HEK293 (cell line): ENCODE measurements around the gene CRTAC1.

Source experiments
- EGR2 ChIP-seq: fragments of 450-650 bp; formaldehyde crosslinking; IDR thresholded peaks from 2 replicates; pipeline ENCODE4 v1.5.1; 2016; ENCODE audit warnings: low read depth, missing biosample characterization, missing genetic modification characterization
- HOXA7 ChIP-seq: sonication (generic); formaldehyde crosslinking; IDR thresholded peaks from 2 replicates; pipeline ENCODE4 v1.8.1; 2022; ENCODE audit warnings: missing genetic modification reagents, borderline replicate concordance
- MEIS1 ChIP-seq: sonication (generic); formaldehyde crosslinking; IDR thresholded peaks from 2 replicates; pipeline ENCODE4 v1.8.1; 2022; ENCODE audit warnings: missing genetic modification reagents, mild to moderate bottlenecking, borderline replicate concordance
- RBAK ChIP-seq: fragments of 450-650 bp; formaldehyde crosslinking; IDR thresholded peaks from 2 replicates; pipeline ENCODE4 v1.5.1; 2016; ENCODE audit warnings: missing biosample characterization, missing genetic modification characterization
- SP7 ChIP-seq: fragments of 450-650 bp; formaldehyde crosslinking; IDR thresholded peaks from 2 replicates; pipeline ENCODE4 v1.5.1; 2016; ENCODE audit warnings: missing biosample characterization, missing genetic modification characterization
- ZBTB8A ChIP-seq: fragments of 450-650 bp; formaldehyde crosslinking; IDR thresholded peaks from 2 replicates; pipeline ENCODE4 v1.5.1; 2016; ENCODE audit warnings: missing biosample characterization, missing genetic modification characterization
- ZNF24 ChIP-seq: fragments of 450-650 bp; formaldehyde crosslinking; IDR thresholded peaks from 2 replicates; pipeline ENCODE4 v1.5.1; 2016; ENCODE audit warnings: missing biosample characterization, missing genetic modification characterization
- ZNF843 ChIP-seq: fragments of 450-650 bp; formaldehyde crosslinking; IDR thresholded peaks from 2 replicates; pipeline ENCODE4 v1.5.1; 2016; ENCODE audit warnings: missing biosample characterization, missing genetic modification characterization
- TF ChIP-seq, protein P1 (sequence below): fragments of 450-650 bp; formaldehyde crosslinking; IDR thresholded peaks from 2 replicates; pipeline ENCODE4 v1.5.1; 2016; ENCODE audit warnings: missing biosample characterization, missing genetic modification characterization
- TF ChIP-seq, protein P2 (sequence below): fragments of 450-650 bp; formaldehyde crosslinking; IDR thresholded peaks from 2 replicates; pipeline ENCODE4 v1.5.1; 2016; ENCODE audit warnings: missing biosample characterization, missing genetic modification characterization
- TF ChIP-seq, protein P3 (sequence below): fragments of 450-650 bp; formaldehyde crosslinking; IDR thresholded peaks from 2 replicates; pipeline ENCODE4 v1.5.1; 2017; ENCODE audit warnings: missing biosample characterization, missing genetic modification characterization
- TF ChIP-seq, protein P4 (sequence below): fragments of 450-650 bp; formaldehyde crosslinking; IDR thresholded peaks from 2 replicates; pipeline ENCODE4 v1.5.1; 2016; ENCODE audit warnings: missing biosample characterization, missing genetic modification characterization, low read depth
- TF ChIP-seq, protein P5 (sequence below): fragments of 450-650 bp; formaldehyde crosslinking; IDR thresholded peaks from 2 replicates; pipeline ENCODE4 v1.5.1; 2016; ENCODE audit warnings: missing biosample characterization, missing genetic modification characterization

DNA sequence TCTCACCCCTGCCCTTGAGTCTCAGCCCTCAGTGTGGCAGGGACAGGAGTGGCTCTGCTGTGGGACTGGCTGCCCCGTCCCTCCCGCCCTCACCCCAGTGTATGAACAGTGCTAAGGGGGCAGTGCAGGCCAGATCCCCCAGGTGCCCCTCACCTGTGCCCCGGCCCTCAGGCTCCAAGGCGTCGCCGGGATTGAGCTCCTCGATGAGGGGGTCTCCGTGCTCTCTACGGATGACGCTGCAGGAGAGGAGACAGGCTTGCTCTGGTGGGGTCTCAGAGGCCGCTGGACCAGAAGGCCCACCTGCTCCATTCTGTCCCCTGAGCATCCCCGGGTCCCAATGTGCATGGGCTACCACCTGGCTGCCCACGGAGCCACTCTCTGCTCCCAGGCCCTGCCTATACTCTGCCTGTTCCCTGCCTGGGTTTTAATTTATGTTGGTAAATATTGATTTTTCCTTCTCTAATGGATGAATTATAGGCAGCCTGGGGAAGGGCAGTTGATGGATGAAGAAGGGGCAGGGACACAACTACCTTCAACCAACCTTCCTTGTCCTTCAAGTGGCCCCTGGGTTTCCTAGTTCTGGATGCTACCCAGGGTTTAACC is 133.6 kb downstream of the CRTAC1 start:
- TF ChIP-seq ZNF24 (tag by site-specific recombination) (no peak), HOXA7 (no peak), EGR2 (no peak), SP7 (tag by site-specific recombination) (no peak), ZNF843 (no peak), MEIS1 (CRISPR knock-in tag) (no peak), RBAK (tag by site-specific recombination) (no peak), ZBTB8A (tag by site-specific recombination) (no peak)
- TF ChIP-seq, protein P1, sequence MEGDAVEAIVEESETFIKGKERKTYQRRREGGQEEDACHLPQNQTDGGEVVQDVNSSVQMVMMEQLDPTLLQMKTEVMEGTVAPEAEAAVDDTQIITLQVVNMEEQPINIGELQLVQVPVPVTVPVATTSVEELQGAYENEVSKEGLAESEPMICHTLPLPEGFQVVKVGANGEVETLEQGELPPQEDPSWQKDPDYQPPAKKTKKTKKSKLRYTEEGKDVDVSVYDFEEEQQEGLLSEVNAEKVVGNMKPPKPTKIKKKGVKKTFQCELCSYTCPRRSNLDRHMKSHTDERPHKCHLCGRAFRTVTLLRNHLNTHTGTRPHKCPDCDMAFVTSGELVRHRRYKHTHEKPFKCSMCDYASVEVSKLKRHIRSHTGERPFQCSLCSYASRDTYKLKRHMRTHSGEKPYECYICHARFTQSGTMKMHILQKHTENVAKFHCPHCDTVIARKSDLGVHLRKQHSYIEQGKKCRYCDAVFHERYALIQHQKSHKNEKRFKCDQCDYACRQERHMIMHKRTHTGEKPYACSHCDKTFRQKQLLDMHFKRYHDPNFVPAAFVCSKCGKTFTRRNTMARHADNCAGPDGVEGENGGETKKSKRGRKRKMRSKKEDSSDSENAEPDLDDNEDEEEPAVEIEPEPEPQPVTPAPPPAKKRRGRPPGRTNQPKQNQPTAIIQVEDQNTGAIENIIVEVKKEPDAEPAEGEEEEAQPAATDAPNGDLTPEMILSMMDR: no peak
- TF ChIP-seq, protein P2, sequence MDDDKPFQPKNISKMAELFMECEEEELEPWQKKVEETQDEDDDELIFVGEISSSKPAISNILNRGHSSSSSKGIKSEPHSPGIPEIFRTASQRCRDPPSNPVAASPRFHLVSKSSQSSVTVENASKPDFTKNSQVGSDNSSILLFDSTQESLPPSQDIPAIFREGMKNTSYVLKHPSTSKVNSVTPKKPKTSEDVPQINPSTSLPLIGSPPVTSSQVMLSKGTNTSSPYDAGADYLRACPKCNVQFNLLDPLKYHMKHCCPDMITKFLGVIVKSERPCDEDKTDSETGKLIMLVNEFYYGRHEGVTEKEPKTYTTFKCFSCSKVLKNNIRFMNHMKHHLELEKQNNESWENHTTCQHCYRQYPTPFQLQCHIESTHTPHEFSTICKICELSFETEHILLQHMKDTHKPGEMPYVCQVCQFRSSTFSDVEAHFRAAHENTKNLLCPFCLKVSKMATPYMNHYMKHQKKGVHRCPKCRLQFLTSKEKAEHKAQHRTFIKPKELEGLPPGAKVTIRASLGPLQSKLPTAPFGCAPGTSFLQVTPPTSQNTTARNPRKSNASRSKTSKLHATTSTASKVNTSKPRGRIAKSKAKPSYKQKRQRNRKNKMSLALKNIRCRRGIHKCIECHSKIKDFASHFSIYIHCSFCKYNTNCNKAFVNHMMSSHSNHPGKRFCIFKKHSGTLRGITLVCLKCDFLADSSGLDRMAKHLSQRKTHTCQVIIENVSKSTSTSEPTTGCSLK: no peak
- TF ChIP-seq, protein P3, sequence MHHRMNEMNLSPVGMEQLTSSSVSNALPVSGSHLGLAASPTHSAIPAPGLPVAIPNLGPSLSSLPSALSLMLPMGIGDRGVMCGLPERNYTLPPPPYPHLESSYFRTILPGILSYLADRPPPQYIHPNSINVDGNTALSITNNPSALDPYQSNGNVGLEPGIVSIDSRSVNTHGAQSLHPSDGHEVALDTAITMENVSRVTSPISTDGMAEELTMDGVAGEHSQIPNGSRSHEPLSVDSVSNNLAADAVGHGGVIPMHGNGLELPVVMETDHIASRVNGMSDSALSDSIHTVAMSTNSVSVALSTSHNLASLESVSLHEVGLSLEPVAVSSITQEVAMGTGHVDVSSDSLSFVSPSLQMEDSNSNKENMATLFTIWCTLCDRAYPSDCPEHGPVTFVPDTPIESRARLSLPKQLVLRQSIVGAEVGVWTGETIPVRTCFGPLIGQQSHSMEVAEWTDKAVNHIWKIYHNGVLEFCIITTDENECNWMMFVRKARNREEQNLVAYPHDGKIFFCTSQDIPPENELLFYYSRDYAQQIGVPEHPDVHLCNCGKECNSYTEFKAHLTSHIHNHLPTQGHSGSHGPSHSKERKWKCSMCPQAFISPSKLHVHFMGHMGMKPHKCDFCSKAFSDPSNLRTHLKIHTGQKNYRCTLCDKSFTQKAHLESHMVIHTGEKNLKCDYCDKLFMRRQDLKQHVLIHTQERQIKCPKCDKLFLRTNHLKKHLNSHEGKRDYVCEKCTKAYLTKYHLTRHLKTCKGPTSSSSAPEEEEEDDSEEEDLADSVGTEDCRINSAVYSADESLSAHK (tag by site-specific recombination): no peak
- TF ChIP-seq, protein P4, sequence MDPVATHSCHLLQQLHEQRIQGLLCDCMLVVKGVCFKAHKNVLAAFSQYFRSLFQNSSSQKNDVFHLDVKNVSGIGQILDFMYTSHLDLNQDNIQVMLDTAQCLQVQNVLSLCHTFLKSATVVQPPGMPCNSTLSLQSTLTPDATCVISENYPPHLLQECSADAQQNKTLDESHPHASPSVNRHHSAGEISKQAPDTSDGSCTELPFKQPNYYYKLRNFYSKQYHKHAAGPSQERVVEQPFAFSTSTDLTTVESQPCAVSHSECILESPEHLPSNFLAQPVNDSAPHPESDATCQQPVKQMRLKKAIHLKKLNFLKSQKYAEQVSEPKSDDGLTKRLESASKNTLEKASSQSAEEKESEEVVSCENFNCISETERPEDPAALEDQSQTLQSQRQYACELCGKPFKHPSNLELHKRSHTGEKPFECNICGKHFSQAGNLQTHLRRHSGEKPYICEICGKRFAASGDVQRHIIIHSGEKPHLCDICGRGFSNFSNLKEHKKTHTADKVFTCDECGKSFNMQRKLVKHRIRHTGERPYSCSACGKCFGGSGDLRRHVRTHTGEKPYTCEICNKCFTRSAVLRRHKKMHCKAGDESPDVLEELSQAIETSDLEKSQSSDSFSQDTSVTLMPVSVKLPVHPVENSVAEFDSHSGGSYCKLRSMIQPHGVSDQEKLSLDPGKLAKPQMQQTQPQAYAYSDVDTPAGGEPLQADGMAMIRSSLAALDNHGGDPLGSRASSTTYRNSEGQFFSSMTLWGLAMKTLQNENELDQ (tag by site-specific recombination): no peak
- TF ChIP-seq, protein P5, sequence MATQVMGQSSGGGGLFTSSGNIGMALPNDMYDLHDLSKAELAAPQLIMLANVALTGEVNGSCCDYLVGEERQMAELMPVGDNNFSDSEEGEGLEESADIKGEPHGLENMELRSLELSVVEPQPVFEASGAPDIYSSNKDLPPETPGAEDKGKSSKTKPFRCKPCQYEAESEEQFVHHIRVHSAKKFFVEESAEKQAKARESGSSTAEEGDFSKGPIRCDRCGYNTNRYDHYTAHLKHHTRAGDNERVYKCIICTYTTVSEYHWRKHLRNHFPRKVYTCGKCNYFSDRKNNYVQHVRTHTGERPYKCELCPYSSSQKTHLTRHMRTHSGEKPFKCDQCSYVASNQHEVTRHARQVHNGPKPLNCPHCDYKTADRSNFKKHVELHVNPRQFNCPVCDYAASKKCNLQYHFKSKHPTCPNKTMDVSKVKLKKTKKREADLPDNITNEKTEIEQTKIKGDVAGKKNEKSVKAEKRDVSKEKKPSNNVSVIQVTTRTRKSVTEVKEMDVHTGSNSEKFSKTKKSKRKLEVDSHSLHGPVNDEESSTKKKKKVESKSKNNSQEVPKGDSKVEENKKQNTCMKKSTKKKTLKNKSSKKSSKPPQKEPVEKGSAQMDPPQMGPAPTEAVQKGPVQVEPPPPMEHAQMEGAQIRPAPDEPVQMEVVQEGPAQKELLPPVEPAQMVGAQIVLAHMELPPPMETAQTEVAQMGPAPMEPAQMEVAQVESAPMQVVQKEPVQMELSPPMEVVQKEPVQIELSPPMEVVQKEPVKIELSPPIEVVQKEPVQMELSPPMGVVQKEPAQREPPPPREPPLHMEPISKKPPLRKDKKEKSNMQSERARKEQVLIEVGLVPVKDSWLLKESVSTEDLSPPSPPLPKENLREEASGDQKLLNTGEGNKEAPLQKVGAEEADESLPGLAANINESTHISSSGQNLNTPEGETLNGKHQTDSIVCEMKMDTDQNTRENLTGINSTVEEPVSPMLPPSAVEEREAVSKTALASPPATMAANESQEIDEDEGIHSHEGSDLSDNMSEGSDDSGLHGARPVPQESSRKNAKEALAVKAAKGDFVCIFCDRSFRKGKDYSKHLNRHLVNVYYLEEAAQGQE (tag by site-specific recombination): no peak
